GM23248 (cell line): ENCODE results near the gene VILL.

Experiments used
- EZH2 ChIP-seq: fragments of 200-600 bp; sonication (generic); IDR thresholded peaks from 2 replicates; pipeline ENCODE4 v1.6.1; 2018; ENCODE audit warnings: antibody characterized with exemption, mild to moderate bottlenecking; ENCODE audit not compliant: insufficient read depth, poor library complexity, severe bottlenecking
- EZH2phosphoT487 ChIP-seq: fragments of 200-600 bp; sonication (generic); IDR thresholded peaks from 2 replicates; pipeline ENCODE4 v1.6.1; 2018; ENCODE audit warnings: antibody characterized with exemption, moderate library complexity, mild to moderate bottlenecking, low read depth; ENCODE audit not compliant: insufficient read depth

GRCh38 chr3:37968199-37968598 is 22.4 kb upstream of the VILL start:
- TF ChIP-seq EZH2phosphoT487 = no peak
- no peak for TF ChIP-seq EZH2
